Measurements from ENCODE around the gene OTUB2. TPM values are rescaled to one million over a fixed set of nuclear protein-coding genes. Genes with fewer than 3 reads are reported as not detected.
A peak's percentile ranks its signal among the peaks of the same experiment; 100 is the strongest.

OTUB2 gene
- polyA plus RNA-seq, 1 of the 3 experiments (the other 2 are of a cell fraction): 1.4 TPM

- Histone ChIP-seq H4K20me1 (ENCODE audit: insufficient read depth) (no peaks in the 10 kb centered on the region), H2AFZ (ENCODE audit: low read depth) (no peak overlapping the region), H3F3A (replicated peaks; ENCODE audit: insufficient read depth) (no peaks in the 10 kb centered on the region), H3K4me2 (no peak overlapping the region), H3K79me2 (ENCODE audit: insufficient read depth) (no peaks in the 10 kb centered on the region), H3K36me3 (replicated peaks in 1 of 2; ENCODE audit: control insufficient read depth in 1 of 2, insufficient read depth in 2 of 2, low read length in 1 of 2) (no peaks in the 10 kb centered on the region), H3K27me3 (ENCODE audit: insufficient read depth) (no peaks in the 10 kb centered on the region), H3K9me3 (no peaks in the 10 kb centered on the region), H3K27ac (ENCODE audit: low read depth in 2 of 2, low read length in 1 of 2) (no peak overlapping the region), H3K9ac (no peak overlapping the region), H3K9me2 (no peaks in the 10 kb centered on the region), H3K4me1 (ENCODE audit: control insufficient read depth in 1 of 2, insufficient read depth in 2 of 2, low read depth in 1 of 2, low read length in 1 of 2) (peaks cover 0 to 14% of the 10 kb centered on the region in 2 experiments; a peak in 1 of 4 replicates), H3K4me3 (ENCODE audit: low read depth in 2 of 2, low read length in 1 of 2) (no peak overlapping the region)
- CTCF ChIA-PET: interaction anchor here (0.6 to 10.8 kb wide), 40 partner anchors 7 to 664 kb away, joined by 3 to 132 read pairs (median 5); partner anchors contain the start of genes CCDC197, IFI27, IFI27L2 and OTUB2
- DNase-seq: peak; percentile 80
- 28% methylated on average over 11 of the region's 12 CpGs for WGBS (ENCODE audit: low lambda C conversion rate)
- POLR2A ChIA-PET: no interaction called here
- TF ChIP-seq, protein P1, sequence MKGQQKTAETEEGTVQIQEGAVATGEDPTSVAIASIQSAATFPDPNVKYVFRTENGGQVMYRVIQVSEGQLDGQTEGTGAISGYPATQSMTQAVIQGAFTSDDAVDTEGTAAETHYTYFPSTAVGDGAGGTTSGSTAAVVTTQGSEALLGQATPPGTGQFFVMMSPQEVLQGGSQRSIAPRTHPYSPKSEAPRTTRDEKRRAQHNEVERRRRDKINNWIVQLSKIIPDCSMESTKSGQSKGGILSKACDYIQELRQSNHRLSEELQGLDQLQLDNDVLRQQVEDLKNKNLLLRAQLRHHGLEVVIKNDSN (IDR thresholded peaks at IDR 0.05; ENCODE audit: borderline replicate concordance, low read depth): no peak
- TF ChIP-seq YY1 (IDR thresholded peaks at IDR 0.05; ENCODE audit: low read depth) (no peak), EZH2phosphoT487 (IDR thresholded peaks at IDR 0.05; ENCODE audit: borderline replicate concordance, low read depth) (no peak), RCOR1 (IDR thresholded peaks at IDR 0.05; ENCODE audit: low read length) (peak; percentile 26; the same call in 1 of the 2 replicates), TAF1 (IDR thresholded peaks at IDR 0.05; ENCODE audit: borderline replicate concordance, low read depth, low read length) (no peak), RAD21 (IDR thresholded peaks at IDR 0.05; ENCODE audit: low read length) (peak; percentile 74), SMC3 (IDR thresholded peaks at IDR 0.05; ENCODE audit: low read depth, low read length) (peak; percentile 86)
- TF ChIP-seq, protein P2, sequence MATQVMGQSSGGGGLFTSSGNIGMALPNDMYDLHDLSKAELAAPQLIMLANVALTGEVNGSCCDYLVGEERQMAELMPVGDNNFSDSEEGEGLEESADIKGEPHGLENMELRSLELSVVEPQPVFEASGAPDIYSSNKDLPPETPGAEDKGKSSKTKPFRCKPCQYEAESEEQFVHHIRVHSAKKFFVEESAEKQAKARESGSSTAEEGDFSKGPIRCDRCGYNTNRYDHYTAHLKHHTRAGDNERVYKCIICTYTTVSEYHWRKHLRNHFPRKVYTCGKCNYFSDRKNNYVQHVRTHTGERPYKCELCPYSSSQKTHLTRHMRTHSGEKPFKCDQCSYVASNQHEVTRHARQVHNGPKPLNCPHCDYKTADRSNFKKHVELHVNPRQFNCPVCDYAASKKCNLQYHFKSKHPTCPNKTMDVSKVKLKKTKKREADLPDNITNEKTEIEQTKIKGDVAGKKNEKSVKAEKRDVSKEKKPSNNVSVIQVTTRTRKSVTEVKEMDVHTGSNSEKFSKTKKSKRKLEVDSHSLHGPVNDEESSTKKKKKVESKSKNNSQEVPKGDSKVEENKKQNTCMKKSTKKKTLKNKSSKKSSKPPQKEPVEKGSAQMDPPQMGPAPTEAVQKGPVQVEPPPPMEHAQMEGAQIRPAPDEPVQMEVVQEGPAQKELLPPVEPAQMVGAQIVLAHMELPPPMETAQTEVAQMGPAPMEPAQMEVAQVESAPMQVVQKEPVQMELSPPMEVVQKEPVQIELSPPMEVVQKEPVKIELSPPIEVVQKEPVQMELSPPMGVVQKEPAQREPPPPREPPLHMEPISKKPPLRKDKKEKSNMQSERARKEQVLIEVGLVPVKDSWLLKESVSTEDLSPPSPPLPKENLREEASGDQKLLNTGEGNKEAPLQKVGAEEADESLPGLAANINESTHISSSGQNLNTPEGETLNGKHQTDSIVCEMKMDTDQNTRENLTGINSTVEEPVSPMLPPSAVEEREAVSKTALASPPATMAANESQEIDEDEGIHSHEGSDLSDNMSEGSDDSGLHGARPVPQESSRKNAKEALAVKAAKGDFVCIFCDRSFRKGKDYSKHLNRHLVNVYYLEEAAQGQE (IDR thresholded peaks at IDR 0.05; ENCODE audit: low read depth, low read length): no peak
- TF ChIP-seq, protein P3, sequence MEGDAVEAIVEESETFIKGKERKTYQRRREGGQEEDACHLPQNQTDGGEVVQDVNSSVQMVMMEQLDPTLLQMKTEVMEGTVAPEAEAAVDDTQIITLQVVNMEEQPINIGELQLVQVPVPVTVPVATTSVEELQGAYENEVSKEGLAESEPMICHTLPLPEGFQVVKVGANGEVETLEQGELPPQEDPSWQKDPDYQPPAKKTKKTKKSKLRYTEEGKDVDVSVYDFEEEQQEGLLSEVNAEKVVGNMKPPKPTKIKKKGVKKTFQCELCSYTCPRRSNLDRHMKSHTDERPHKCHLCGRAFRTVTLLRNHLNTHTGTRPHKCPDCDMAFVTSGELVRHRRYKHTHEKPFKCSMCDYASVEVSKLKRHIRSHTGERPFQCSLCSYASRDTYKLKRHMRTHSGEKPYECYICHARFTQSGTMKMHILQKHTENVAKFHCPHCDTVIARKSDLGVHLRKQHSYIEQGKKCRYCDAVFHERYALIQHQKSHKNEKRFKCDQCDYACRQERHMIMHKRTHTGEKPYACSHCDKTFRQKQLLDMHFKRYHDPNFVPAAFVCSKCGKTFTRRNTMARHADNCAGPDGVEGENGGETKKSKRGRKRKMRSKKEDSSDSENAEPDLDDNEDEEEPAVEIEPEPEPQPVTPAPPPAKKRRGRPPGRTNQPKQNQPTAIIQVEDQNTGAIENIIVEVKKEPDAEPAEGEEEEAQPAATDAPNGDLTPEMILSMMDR (IDR thresholded peaks at IDR 0.05): peak; percentile 78
Observed at GRCh38 chr14:94036313-94037167, 10.4 kb downstream of the OTUB2 start.
